Natural killer cell treated with Interleukin-12 subunit alpha and Interleukin-12 subunit beta and Interleukin-15 and Interleukin-18, amount 100 ng/mL, for 72 hours (primary cell): Measurements from ENCODE around the gene UTY. TPM values are rescaled to one million over a fixed set of nuclear protein-coding genes. Genes with fewer than 3 reads are reported as not detected.

Source experiments
- ATAC-seq, 2 donors: fragments of 150-1000 bp; cut with Tn5 transposase in 1 of 2; sonication (Bioruptor Pico), chemical (Tn5 transposase) in 1 of 2; 2 replicates each; pipeline ENCODE4 v1.10.0; 2021
- DNase-seq: peaks from one replicate; pipeline ENCODE4 v3.0.0; 2022; ENCODE audit warnings: low spot score
- H3K27ac Mint-ChIP-seq, 2 donors: 1 replicate in 1 of 2; 2 replicates in 1 of 2; pipeline ENCODE4 v1.8.0; 2022; ENCODE audit warnings: mixed read lengths in 2 of 2, mild to moderate bottlenecking in 1 of 2, moderate library complexity in 1 of 2
- H3K27me3 Mint-ChIP-seq, 2 donors: 1 replicate in 1 of 2; 2 replicates in 1 of 2; pipeline ENCODE4 v1.8.0; 2022; ENCODE audit warnings: mixed read lengths in 2 of 2
- H3K36me3 Mint-ChIP-seq: one replicate; pipeline ENCODE4 v1.8.0; 2022; ENCODE audit warnings: mixed read lengths
- H3K4me1 Mint-ChIP-seq, 2 donors: 1 replicate in 1 of 2; 2 replicates in 1 of 2; pipeline ENCODE4 v1.8.0; 2022; ENCODE audit warnings: low read depth in 2 of 2, mixed read lengths in 2 of 2, mild to moderate bottlenecking in 1 of 2
- H3K4me3 Mint-ChIP-seq: one replicate; pipeline ENCODE4 v1.8.0; 2022; ENCODE audit warnings: mixed read lengths
- H3K9me3 Mint-ChIP-seq: 2 replicates; pipeline ENCODE4 v1.8.0; 2022; ENCODE audit warnings: mixed read lengths
- total RNA-seq, 2 donors: library from RNA; stranded (reverse); gene quantifications; one replicate each; pipeline ENCODE4 v1.2.3, GENCODE V29; 2022

UTY gene
- total RNA-seq, 2 donors from 2014 or later = 38.9 TPM; not detected in 1

DNA sequence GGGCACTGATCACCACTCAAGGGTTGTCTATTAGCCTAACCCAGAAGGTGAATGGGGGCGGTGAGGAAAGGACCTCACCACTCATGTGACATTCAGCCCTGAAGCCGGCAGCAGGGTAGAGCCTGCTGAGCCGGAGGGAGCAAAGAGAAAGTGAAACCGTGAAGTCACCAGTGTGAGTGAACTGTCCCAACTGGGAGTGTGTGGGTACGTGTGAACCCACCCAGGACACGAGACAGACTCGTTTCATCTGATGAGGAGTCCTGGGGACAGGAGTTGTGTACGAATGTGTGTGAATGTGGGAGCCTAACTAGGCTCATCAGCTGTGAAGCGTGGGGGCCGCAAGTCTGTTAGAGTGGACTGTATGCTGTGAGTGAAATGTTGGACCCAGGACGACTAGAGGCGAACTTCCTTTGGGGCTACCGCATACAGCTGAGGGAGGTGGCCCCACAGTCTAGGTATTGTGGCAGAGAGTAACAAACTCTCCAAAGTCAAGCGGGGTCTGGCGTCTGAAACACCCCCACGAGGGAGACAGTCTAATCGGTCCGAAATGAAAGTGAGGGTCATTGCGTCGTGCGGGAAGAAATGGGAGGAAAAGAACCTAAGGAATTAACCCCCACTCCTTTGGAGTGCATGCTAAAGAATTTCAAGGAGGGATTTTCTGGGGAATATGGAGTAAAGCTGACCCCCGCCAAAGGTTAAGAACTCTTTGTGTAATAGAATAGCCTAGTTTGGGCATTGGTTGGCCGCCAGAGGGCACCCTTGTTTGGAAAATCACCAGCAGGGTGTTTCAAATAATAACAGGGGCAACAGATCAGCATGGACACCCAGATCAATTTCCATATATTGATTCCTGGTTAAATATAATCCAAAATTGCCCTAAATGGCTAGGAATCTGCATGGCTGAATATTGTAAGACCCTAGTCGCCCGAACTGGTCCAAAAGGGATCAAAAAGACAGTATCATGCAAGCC, 43.6 kb downstream of the UTY start:
- ATAC-seq = peak in 1 of 2 donors; percentile 98
- no peak for DNase-seq
- peaks cover 0 to 51% of the 10 kb centered on the region in 2 donors for H3K4me1 Mint-ChIP-seq
- H3K36me3 Mint-ChIP-seq = peaks cover 14% of the 10 kb centered on the region
- H3K4me3 Mint-ChIP-seq = peak overlapping the region; percentile 100
- no peaks in the 10 kb centered on the region for H3K27me3 Mint-ChIP-seq
- H3K27ac Mint-ChIP-seq = peak overlapping the region in 1 of 2 donors; percentile 99
- H3K9me3 Mint-ChIP-seq = no peaks in the 10 kb centered on the region

- Mint-ChIP-seq H3K4me3 (peak overlapping the region; percentile 100), H3K4me1 (peaks cover 0 to 52% of the 10 kb centered on the region in 2 donors), H3K9me3 (no peaks in the 10 kb centered on the region), H3K27me3 (no peaks in the 10 kb centered on the region), H3K27ac (peak overlapping the region in 1 of 2 donors; percentile 99), H3K36me3 (peaks cover 19% of the 10 kb centered on the region)
- ATAC-seq (no peak), DNase-seq (no peak)
Measured at GRCh38 chrY:13435206-13435967, 44.4 kb downstream of the UTY start.

- Mint-ChIP-seq H3K27me3 (no peaks in the 10 kb centered on the region), H3K27ac (peak overlapping the region in 1 of 2 donors; percentile 78), H3K9me3 (no peaks in the 10 kb centered on the region), H3K36me3 (peaks cover 37% of the 10 kb centered on the region), H3K4me3 (peak overlapping the region; percentile 68), H3K4me1 (peaks cover 0 to 52% of the 10 kb centered on the region in 2 donors)
- DNase-seq (no peak), ATAC-seq (no peak)
Measured at GRCh38 chrY:13432293-13433025, 47.4 kb downstream of the UTY start.

- ATAC-seq (no peak), DNase-seq (no peak)
- Mint-ChIP-seq H3K4me3 (no peak overlapping the region), H3K27me3 (no peaks in the 10 kb centered on the region), H3K27ac (no peak overlapping the region), H3K36me3 (peaks cover 56% of the 10 kb centered on the region), H3K4me1 (peaks cover 0 to 49% of the 10 kb centered on the region in 2 donors), H3K9me3 (no peaks in the 10 kb centered on the region)
Measured at GRCh38 chrY:13429551-13429950, 50.3 kb downstream of the UTY start.

DNA sequence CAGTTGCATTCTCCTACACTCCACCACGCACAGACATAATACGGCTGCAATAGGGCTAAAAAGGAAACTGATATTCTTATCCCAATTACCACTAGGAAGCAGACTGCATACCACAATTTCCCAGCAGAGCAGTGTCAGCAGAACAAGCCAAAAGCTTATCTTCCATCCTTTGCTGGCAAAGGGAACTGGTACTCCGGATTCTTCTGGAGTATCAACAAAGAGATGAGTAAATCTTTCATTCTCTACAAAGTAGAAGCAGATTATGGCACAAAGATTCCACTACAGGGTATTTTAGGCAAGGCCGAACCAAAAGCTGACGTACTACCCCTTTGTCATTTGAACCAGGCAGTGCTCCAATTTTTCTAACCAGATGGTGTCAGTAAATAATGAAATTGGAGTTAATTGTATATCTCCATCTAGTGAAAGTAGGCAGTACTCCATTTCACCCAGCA, 56.5 kb downstream of the UTY start:
- DNase-seq (no peak), ATAC-seq (no peak)
- Mint-ChIP-seq H3K27ac (no peak overlapping the region), H3K4me3 (no peak overlapping the region), H3K4me1 (peaks cover 0 to 64% of the 10 kb centered on the region in 2 donors), H3K27me3 (no peaks in the 10 kb centered on the region), H3K36me3 (peaks cover 21% of the 10 kb centered on the region), H3K9me3 (no peaks in the 10 kb centered on the region)

GRCh38 chrY:13416869-13417661, 62.8 kb downstream of the UTY start:
- H3K4me1 Mint-ChIP-seq = peaks cover 0 to 49% of the 10 kb centered on the region in 2 donors
- H3K4me3 Mint-ChIP-seq = peak overlapping the region; percentile 9
- H3K27me3 Mint-ChIP-seq = no peaks in the 10 kb centered on the region
- no peak overlapping the region for H3K27ac Mint-ChIP-seq
- H3K9me3 Mint-ChIP-seq = no peaks in the 10 kb centered on the region
- DNase-seq (no peak), ATAC-seq (no peak)
- H3K36me3 Mint-ChIP-seq = no peaks in the 10 kb centered on the region

- Mint-ChIP-seq H3K9me3 (no peaks in the 10 kb centered on the region), H3K27ac (no peak overlapping the region), H3K36me3 (no peaks in the 10 kb centered on the region), H3K4me3 (no peak overlapping the region), H3K27me3 (no peaks in the 10 kb centered on the region), H3K4me1 (peaks cover 0 to 39% of the 10 kb centered on the region in 2 donors)
- no peak for ATAC-seq
- DNase-seq = no peak
Measured at GRCh38 chrY:13415556-13415955, 64.3 kb downstream of the UTY start.

DNA sequence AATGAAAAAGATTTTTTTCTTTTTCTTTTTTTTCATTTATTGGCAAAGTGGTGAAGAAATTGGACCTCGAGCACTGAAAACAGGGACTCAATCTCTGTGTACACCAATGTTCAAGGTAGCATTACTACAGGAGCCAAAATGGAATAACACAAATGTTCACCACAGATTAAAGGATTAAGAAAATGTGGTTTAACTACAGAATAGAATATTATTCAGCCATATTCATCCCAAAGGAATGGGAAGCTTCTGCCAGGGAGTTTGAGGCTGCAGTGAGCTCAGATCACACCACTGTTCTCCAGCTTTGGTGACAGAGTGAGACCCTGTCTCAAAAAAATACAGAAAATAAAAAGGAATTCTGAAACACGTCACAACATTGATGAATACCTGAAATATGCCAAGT, 81.0 kb downstream of the UTY start:
- Mint-ChIP-seq H3K27ac (no peak overlapping the region), H3K9me3 (no peaks in the 10 kb centered on the region), H3K27me3 (no peaks in the 10 kb centered on the region), H3K36me3 (no peaks in the 10 kb centered on the region), H3K4me1 (peaks cover 0 to 9% of the 10 kb centered on the region in 2 donors), H3K4me3 (no peak overlapping the region)
- no peak for DNase-seq
- ATAC-seq = no peak

- ATAC-seq (no peak), DNase-seq (no peak)
- no peak overlapping the region for H3K27ac Mint-ChIP-seq
- peaks cover 15% of the 10 kb centered on the region for H3K36me3 Mint-ChIP-seq
- no peaks in the 10 kb centered on the region for H3K9me3 Mint-ChIP-seq
- H3K27me3 Mint-ChIP-seq = no peaks in the 10 kb centered on the region
- H3K4me1 Mint-ChIP-seq = peaks cover 0 to 24% of the 10 kb centered on the region in 2 donors
- peak overlapping the region; percentile 30 for H3K4me3 Mint-ChIP-seq
Measured at GRCh38 chrY:13381110-13381683, 98.6 kb downstream of the UTY start.

GRCh38 chrY:13370868-13371800, 108.7 kb downstream of the UTY start:
- H3K27me3 Mint-ChIP-seq = no peaks in the 10 kb centered on the region
- H3K4me1 Mint-ChIP-seq = peaks cover 0 to 16% of the 10 kb centered on the region in 2 donors
- ATAC-seq (peak in 1 of 2 donors; percentile 41), DNase-seq (no peak)
- H3K9me3 Mint-ChIP-seq = no peaks in the 10 kb centered on the region
- H3K27ac Mint-ChIP-seq = peak overlapping the region in 1 of 2 donors; percentile 74
- peak overlapping the region; percentile 72 for H3K4me3 Mint-ChIP-seq
- no peaks in the 10 kb centered on the region for H3K36me3 Mint-ChIP-seq

DNA sequence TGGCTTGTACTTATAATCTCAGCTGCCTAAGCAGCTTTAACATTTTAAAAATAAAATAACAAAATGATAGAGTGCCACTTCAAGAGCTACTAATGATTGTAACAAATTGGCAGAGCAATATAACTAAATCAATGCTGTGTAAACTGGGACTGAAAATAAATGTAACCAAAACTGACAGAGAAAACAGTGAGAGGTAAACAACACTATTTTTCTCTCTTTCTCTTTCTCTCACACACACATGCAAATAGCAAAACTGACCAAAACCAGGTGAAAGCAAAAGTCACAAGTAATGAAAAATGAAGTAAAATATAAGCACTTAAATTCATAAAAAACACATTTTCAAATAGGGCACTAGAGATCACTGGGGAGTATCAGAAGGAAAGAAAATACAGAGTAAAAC, 109.6 kb downstream of the UTY start:
- ATAC-seq = no peak

DNA sequence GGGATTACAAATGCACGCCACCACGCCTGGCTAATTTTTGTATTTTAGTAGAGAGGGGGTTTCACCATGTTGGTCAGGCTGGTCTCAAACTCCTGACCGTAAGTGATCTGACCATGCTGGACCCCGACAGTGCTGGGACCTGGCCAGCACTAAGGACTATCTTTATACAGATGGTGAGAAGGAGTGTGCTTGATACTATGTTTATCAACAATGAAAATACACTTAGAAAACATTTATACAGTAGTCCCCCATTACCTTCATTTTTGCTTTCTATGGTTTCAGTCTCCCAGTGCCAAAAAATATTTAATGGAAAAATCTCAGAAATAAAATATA, 111.4 kb downstream of the UTY start:
- H3K27ac Mint-ChIP-seq = no peak overlapping the region
- no peak for DNase-seq
- H3K4me3 Mint-ChIP-seq = no peak overlapping the region
- no peaks in the 10 kb centered on the region for H3K27me3 Mint-ChIP-seq
- H3K4me1 Mint-ChIP-seq = peaks cover 0 to 16% of the 10 kb centered on the region in 2 donors
- H3K9me3 Mint-ChIP-seq = no peaks in the 10 kb centered on the region
- no peak for ATAC-seq
- H3K36me3 Mint-ChIP-seq = no peaks in the 10 kb centered on the region

More for the DNA sequence above, 109.6 kb downstream of the UTY start:
- peak overlapping the region in 1 of 2 donors; percentile 74 for H3K27ac Mint-ChIP-seq
- peaks cover 0 to 16% of the 10 kb centered on the region in 2 donors for H3K4me1 Mint-ChIP-seq
- no peaks in the 10 kb centered on the region for H3K27me3 Mint-ChIP-seq
- H3K36me3 Mint-ChIP-seq = no peaks in the 10 kb centered on the region
- H3K4me3 Mint-ChIP-seq = peak overlapping the region; percentile 72
- no peaks in the 10 kb centered on the region for H3K9me3 Mint-ChIP-seq
- DNase-seq = no peak
